HL-60 (cell line): Measurements from ENCODE around the gene TENM3.

ENCODE experiments used
- DNase-seq, 2 experiments: peaks; one replicate each; pipeline ENCODE4 v3.0.0-alpha.2; 2010 to 2020; ENCODE audit warnings: low read depth in 1 of 2, low spot score in 1 of 2
- H3K27ac ChIP-seq: fragments of 250-450 bp; sonication (Bioruptor Pico); replicated peaks from 2 replicates; pipeline ENCODE4 v1.5.1; 2020; ENCODE audit warnings: mild to moderate bottlenecking, moderate library complexity
- H3K27me3 ChIP-seq: fragments of 250-450 bp; sonication (Bioruptor Pico); 2 replicates; pipeline ENCODE4 v1.5.1; 2021; ENCODE audit warnings: mild to moderate bottlenecking, moderate library complexity; ENCODE audit not compliant: insufficient read depth, poor library complexity, severe bottlenecking
- H3K4me3 ChIP-seq: replicated peaks from 2 replicates; pipeline ENCODE4 v1.5.1; 2011; ENCODE audit warnings: mild to moderate bottlenecking, control low read depth, low read length; ENCODE audit not compliant: insufficient read depth
- CTCF ChIP-seq: IDR thresholded peaks from one replicate; pipeline ENCODE4 v1.5.1; 2011; ENCODE audit warnings: low read length, control low read depth, inconsistent platforms; ENCODE audit not compliant: insufficient read depth
- GABPA ChIP-seq: IDR thresholded peaks from 2 replicates; pipeline ENCODE4 v1.6.1; 2012; ENCODE audit warnings: low read depth
- POLR2AphosphoS5 ChIP-seq: IDR thresholded peaks from 2 replicates; pipeline ENCODE4 v1.6.1; 2012; ENCODE audit warnings: low read depth
- REST ChIP-seq: IDR thresholded peaks from 2 replicates; pipeline ENCODE4 v1.6.1; 2012; ENCODE audit warnings: low read depth; ENCODE audit not compliant: insufficient replicate concordance
- SPI1 ChIP-seq: IDR thresholded peaks from 2 replicates; pipeline ENCODE4 v1.6.1; 2012; ENCODE audit warnings: low read depth, mild to moderate bottlenecking, borderline replicate concordance

Gene TENM3

DNA sequence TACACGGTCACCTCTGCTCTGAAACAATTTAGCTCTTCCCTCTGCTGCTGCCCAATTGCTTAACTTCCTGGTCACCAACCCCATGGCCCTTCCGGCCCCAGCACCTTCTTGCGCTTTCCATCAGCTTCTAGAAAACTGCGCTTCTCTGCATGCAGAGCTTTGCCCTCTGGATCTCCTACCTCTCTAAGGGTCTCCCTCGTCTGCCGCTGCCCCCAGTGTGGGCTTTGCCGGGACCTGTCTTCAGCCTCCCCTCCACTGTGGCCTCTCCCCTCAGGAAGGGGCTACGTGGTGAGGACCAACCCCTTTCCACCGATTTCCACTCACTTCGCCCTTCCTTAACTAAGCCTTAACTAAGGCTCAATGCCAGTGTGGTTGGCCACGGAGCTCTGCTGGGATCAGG, 579.4 kb downstream of the TENM3 start:
- no peak for DNase-seq
- TF ChIP-seq GABPA (no peak), REST (no peak), SPI1 (no peak), POLR2AphosphoS5 (no peak), CTCF (no peak)
- H3K27ac ChIP-seq = no peak overlapping the region
- H3K4me3 ChIP-seq = no peak overlapping the region
- no peaks in the 10 kb centered on the region for H3K27me3 ChIP-seq

GRCh38 chr4:182823576-182823975, 580.4 kb downstream of the TENM3 start:
- Histone ChIP-seq H3K27ac (no peak overlapping the region), H3K4me3 (no peak overlapping the region), H3K27me3 (no peaks in the 10 kb centered on the region)
- no peak for TF ChIP-seq GABPA
- TF ChIP-seq POLR2AphosphoS5 = no peak
- DNase-seq = no peak

DNA sequence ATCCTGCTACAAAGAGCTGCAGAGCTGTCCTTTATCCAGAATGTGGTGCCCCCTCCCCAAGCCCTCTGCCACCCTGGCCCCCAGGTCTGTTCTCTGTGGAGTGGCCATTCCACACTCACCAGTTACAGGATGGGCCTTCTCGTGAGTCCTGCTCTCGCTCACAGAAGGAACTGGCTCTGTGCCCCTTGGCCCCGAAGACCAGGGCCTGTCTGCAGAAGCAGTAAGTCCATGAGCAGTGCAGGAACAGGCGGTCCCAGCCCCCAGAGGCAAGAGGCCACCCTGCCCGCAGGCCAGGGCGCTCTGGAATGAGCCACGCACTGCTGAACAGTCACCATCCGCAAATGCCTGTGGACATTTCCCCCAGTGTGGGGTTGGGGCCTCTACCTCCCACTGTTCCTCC, 581.8 kb downstream of the TENM3 start:
- Histone ChIP-seq H3K27ac (no peak overlapping the region), H3K27me3 (no peaks in the 10 kb centered on the region), H3K4me3 (no peak overlapping the region)
- TF ChIP-seq SPI1 (no peak), GABPA (no peak), POLR2AphosphoS5 (no peak), CTCF (no peak), REST (no peak)
- DNase-seq = no peak

- Histone ChIP-seq H3K4me3 (no peak overlapping the region), H3K27ac (no peak overlapping the region), H3K27me3 (no peaks in the 10 kb centered on the region)
- DNase-seq = no peak
- TF ChIP-seq SPI1 = no peak
- TF ChIP-seq REST = no peak
- TF ChIP-seq POLR2AphosphoS5 = no peak
- TF ChIP-seq GABPA = no peak
- no peak for TF ChIP-seq CTCF
Measured at GRCh38 chr4:182825786-182826185, 582.6 kb downstream of the TENM3 start.
